Neural progenitor cell (in vitro differentiated cells): ENCODE results near the gene KIF4A.

Source experiments
- CTCF ChIP-seq: fragments of 200-600 bp; sonication (generic); IDR thresholded peaks from 2 replicates; pipeline ENCODE4 v1.5.1; 2017; ENCODE audit warnings: antibody characterized with exemption, mild to moderate bottlenecking
- EZH2 ChIP-seq: fragments of 200-600 bp; sonication (generic); IDR thresholded peaks from 2 replicates; pipeline ENCODE4 v1.6.1; 2017; ENCODE audit warnings: antibody characterized with exemption, mild to moderate bottlenecking, moderate library complexity
- EZH2phosphoT487 ChIP-seq: fragments of 200-600 bp; sonication (generic); IDR thresholded peaks from 2 replicates; pipeline ENCODE4 v1.6.1; 2017; ENCODE audit warnings: antibody characterized with exemption

- TF ChIP-seq CTCF (no peak), EZH2phosphoT487 (no peak), EZH2 (no peak)
These were observed 115.1 kb downstream of the KIF4A start for GRCh38 chrX:70405003-70405402.
